HCT116 (cell line): Measurements from ENCODE around the gene PIP4K2B. TPM values are rescaled to one million over a fixed set of nuclear protein-coding genes. Genes with fewer than 3 reads are reported as not detected.

ENCODE experiments used
- ATAC-seq: fragments of 200-7000 bp; cut with Tn5 transposase; 2 replicates; pipeline ENCODE4 v1.9.1; 2020; ENCODE audit warnings: mild to moderate bottlenecking, moderate library complexity
- BruUV-seq: library from RNA; stranded (reverse); fragments of 400-500 nt; replicated peaks from 2 replicates; lab custom pipeline; 2021; lab: Mats Ljungman, UMichigan
- CTCF ChIA-PET: fragments of 300-600 bp; sonication (Branson Sonifier 250); formaldehyde crosslinking; loops from one replicate; lab custom pipeline; 2021; ENCODE audit warnings: antibody characterized with exemption; lab: Charles Lee
- POLR2A ChIA-PET: fragments of 300-600, 350-600 bp; sonication (Branson Sonifier 250); formaldehyde crosslinking; loops from one replicate; lab custom pipeline; 2021; ENCODE audit warnings: antibody characterized with exemption; lab: Charles Lee
- RAD21 ChIA-PET, 2 experiments: fragments of 300-600 bp; sonication (Branson Sonifier 250); formaldehyde crosslinking; loops; one replicate each; lab custom pipeline; 2023; ENCODE audit warnings: low total read pairs in 2 of 2; ENCODE audit not compliant: uncharacterized antibody in 2 of 2, unreplicated experiment in 2 of 2, low non-redundant PET in 1 of 2; lab: Charles Lee
- DNase-seq: peaks from one replicate; pipeline ENCODE4 v3.0.0-alpha.2; 2010; ENCODE audit warnings: low read depth, low spot score
- H2AFZ ChIP-seq: fragments of 200-600 bp; shearing (Covaris generic), sonication (generic); 2 replicates; pipeline ENCODE4 v1.6.1; 2017; ENCODE audit warnings: low read depth, mixed run types, mixed read lengths, antibody characterized with exemption, low read length; ENCODE audit not compliant: poor library complexity, severe bottlenecking
- H3K27ac ChIP-seq: 2 replicates; pipeline ENCODE4 v1.5.1; 2012; ENCODE audit warnings: low read depth, low read length
- H3K27me3 ChIP-seq: fragments of 200-600 bp; sonication (generic); 2 replicates; pipeline ENCODE4 v1.6.1; 2016; ENCODE audit warnings: mixed run types, low read length, mixed read lengths; ENCODE audit not compliant: insufficient read depth
- H3K36me3 ChIP-seq, 2 experiments: fragments of 200-500 bp in 1 of 2; fragments of 200-600 bp in 1 of 2; sonication (Bioruptor generic) in 1 of 2; sonication (generic) in 1 of 2; 2 replicates each; pipeline versions ENCODE4 v1.5.1 to v1.6.1; 2014 to 2016; ENCODE audit warnings: low read length in 2 of 2, inconsistent platforms in 1 of 2, mixed read lengths in 1 of 2, mixed run types in 1 of 2; ENCODE audit not compliant: insufficient read depth in 2 of 2, control insufficient read depth in 1 of 2
- H3K4me1 ChIP-seq, 2 experiments: fragments of 200-600 bp in 1 of 2; sonication (generic) in 1 of 2; 2 replicates each; pipeline versions ENCODE4 v1.5.1 to v1.6.1; 2012 to 2017; ENCODE audit warnings: low read length in 2 of 2, inconsistent platforms in 1 of 2, mild to moderate bottlenecking in 1 of 2, mixed read lengths in 1 of 2, mixed run types in 1 of 2, moderate library complexity in 1 of 2; ENCODE audit not compliant: insufficient read depth in 2 of 2, control insufficient read depth in 1 of 2
- H3K4me2 ChIP-seq: fragments of 200-600 bp; sonication (generic); 2 replicates; pipeline ENCODE4 v1.6.1; 2017; ENCODE audit warnings: mixed run types, low read length, mixed read lengths
- H3K4me3 ChIP-seq, 2 experiments: fragments of 200-600 bp in 1 of 2; sonication (generic) in 1 of 2; replicated peaks in 1 of 2; 2 replicates each; pipeline ENCODE4 v1.5.1; 2011 to 2016; ENCODE audit warnings: low read length in 2 of 2, control low read depth in 1 of 2, low read depth in 1 of 2, mild to moderate bottlenecking in 1 of 2, mixed read lengths in 1 of 2, mixed run types in 1 of 2
- H3K79me2 ChIP-seq: fragments of 200-600 bp; sonication (generic); 2 replicates; pipeline ENCODE4 v1.6.1; 2017; ENCODE audit warnings: mild to moderate bottlenecking, mixed run types, low read length, moderate library complexity, mixed read lengths; ENCODE audit not compliant: insufficient read depth
- H3K9ac ChIP-seq: fragments of 200-600 bp; sonication (generic); 2 replicates; pipeline ENCODE4 v1.6.1; 2016; ENCODE audit warnings: low read length, mixed read lengths
- H3K9me2 ChIP-seq: fragments of 200-600 bp; sonication (generic), shearing (Covaris generic); 2 replicates; pipeline ENCODE4 v1.6.1; 2017; ENCODE audit warnings: mixed run types, mild to moderate bottlenecking, moderate library complexity; ENCODE audit not compliant: insufficient read depth
- H3K9me3 ChIP-seq, 2 experiments: fragments of 200-500 bp in 1 of 2; fragments of 200-600 bp in 1 of 2; sonication (Bioruptor generic) in 1 of 2; sonication (generic) in 1 of 2; 2 replicates each; pipeline ENCODE4 v1.6.1; 2014 to 2017; ENCODE audit warnings: low read length in 2 of 2, mixed read lengths in 2 of 2, inconsistent platforms in 1 of 2, low read depth in 1 of 2, mild to moderate bottlenecking in 1 of 2, mixed run types in 1 of 2, moderate library complexity in 1 of 2; ENCODE audit not compliant: control insufficient read depth in 1 of 2, insufficient read depth in 1 of 2
- H4K20me1 ChIP-seq: fragments of 200-600 bp; sonication (generic), shearing (Covaris generic); 2 replicates; pipeline ENCODE4 v1.6.1; 2017; ENCODE audit warnings: mixed run types, mild to moderate bottlenecking, moderate library complexity; ENCODE audit not compliant: insufficient read depth
- CBX3 ChIP-seq: IDR thresholded peaks from 2 replicates; pipeline ENCODE4 v1.6.1; 2012; ENCODE audit warnings: low read depth
- CEBPB ChIP-seq: IDR thresholded peaks from 2 replicates; pipeline ENCODE4 v1.6.1; 2012; ENCODE audit warnings: low read depth
- EZH2 ChIP-seq: fragments of 200-600 bp; sonication (generic); IDR thresholded peaks from 2 replicates; pipeline ENCODE4 v1.6.1; 2017; ENCODE audit warnings: antibody characterized with exemption, mixed run types
- EZH2phosphoT487 ChIP-seq: fragments of 200-600 bp; IDR thresholded peaks from 2 replicates; pipeline ENCODE4 v1.6.1; 2018; ENCODE audit warnings: antibody characterized with exemption, borderline replicate concordance
- FOSL1 ChIP-seq: IDR thresholded peaks from 2 replicates; pipeline ENCODE4 v1.6.1; 2012; ENCODE audit warnings: low read depth
- POLR2A ChIP-seq: IDR thresholded peaks from 2 replicates; pipeline ENCODE4 v1.7.0; 2011; ENCODE audit warnings: borderline replicate concordance; ENCODE audit not compliant: insufficient read depth, insufficient read length; ENCODE audit errors: extremely low read depth
- REST ChIP-seq: IDR thresholded peaks from 2 replicates; pipeline ENCODE4 v1.6.1; 2012; ENCODE audit warnings: low read depth
- SP1 ChIP-seq: IDR thresholded peaks from 2 replicates; pipeline ENCODE4 v1.6.1; 2012; ENCODE audit warnings: low read depth
- SRF ChIP-seq: IDR thresholded peaks from 2 replicates; pipeline ENCODE4 v1.6.1; 2012; ENCODE audit warnings: low read depth
- TCF7L2 ChIP-seq: IDR thresholded peaks from 2 replicates; pipeline ENCODE4 v1.7.0; 2011; ENCODE audit warnings: borderline replicate concordance, inconsistent platforms; ENCODE audit not compliant: insufficient read depth, insufficient read length; ENCODE audit errors: extremely low read depth
- YY1 ChIP-seq: IDR thresholded peaks from 2 replicates; pipeline ENCODE4 v1.6.1; 2011; ENCODE audit warnings: low read length, low read depth, moderate library complexity, mild to moderate bottlenecking; ENCODE audit not compliant: insufficient replicate concordance; ENCODE audit errors: extremely low read depth
- ZFX ChIP-seq: fragments of 450-650 bp; IDR thresholded peaks from 2 replicates; pipeline ENCODE4 v1.6.1; 2017
- ZNF274 ChIP-seq: fragments of 200-500 bp; sonication (Bioruptor generic); IDR thresholded peaks from 2 replicates; pipeline ENCODE4 v1.6.1; 2014; ENCODE audit warnings: mild to moderate bottlenecking, low read depth, low read length, inconsistent platforms
- intact Hi-C: fragments of 100-400 bp; cut with micrococcal nuclease; formaldehyde crosslinking; loops from 2 replicates; pipeline ENCODE4 v1.10.0; 2022
- total RNA-seq: library from RNA; stranded (reverse); gene quantifications from one replicate; pipeline ENCODE4 v1.2.1, GENCODE V29; 2021; ENCODE audit not compliant: unreplicated experiment
- TF ChIP-seq, protein P1 (sequence below): IDR thresholded peaks from 2 replicates; pipeline ENCODE4 v1.6.1; 2012
- TF ChIP-seq, protein P2 (sequence below): IDR thresholded peaks from 2 replicates; pipeline ENCODE4 v1.6.1; 2012

The PIP4K2B gene
- total RNA-seq, 1 experiment from 2014 or later = 40.3 TPM

DNA sequence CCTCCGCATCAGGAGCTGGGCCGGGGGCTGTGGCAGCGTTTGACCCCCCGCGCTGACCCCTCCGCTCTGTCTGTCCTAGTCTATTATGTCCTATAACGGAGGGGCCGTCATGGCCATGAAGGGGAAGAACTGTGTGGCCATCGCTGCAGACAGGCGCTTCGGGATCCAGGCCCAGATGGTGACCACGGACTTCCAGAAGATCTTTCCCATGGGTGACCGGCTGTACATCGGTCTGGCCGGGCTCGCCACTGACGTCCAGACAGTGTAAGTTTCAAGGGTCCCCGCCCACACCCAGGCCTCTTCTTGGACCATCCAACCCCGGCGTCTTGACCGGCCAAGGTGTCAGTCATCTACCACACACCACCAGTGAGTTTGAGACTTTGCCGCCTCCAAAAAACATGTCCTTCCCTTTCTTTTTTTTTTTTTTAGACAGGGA, 46.3 kb downstream of the PIP4K2B start:
- Histone ChIP-seq H3K4me1 (peaks cover 18 to 46% of the 10 kb centered on the region in 2 experiments), H3K79me2 (peaks cover 66% of the 10 kb centered on the region), H4K20me1 (no peaks in the 10 kb centered on the region), H3K36me3 (peaks cover 22 to 33% of the 10 kb centered on the region in 2 experiments), H3K4me3 (peak overlapping the region; percentile 99 to 100), H3K9me3 (no peaks in the 10 kb centered on the region), H2AFZ (no peak overlapping the region), H3K27ac (peak overlapping the region; percentile 100), H3K9ac (peak overlapping the region; percentile 93), H3K4me2 (peak overlapping the region; percentile 94), H3K9me2 (no peaks in the 10 kb centered on the region), H3K27me3 (no peaks in the 10 kb centered on the region)
- ATAC-seq = no peak
- POLR2A ChIA-PET = interaction anchor here (0.7 to 2.1 kb wide), 2 partner anchors 12 to 109 kb away, joined by 3 to 4 read pairs; no protein-coding TSS in a partner anchor
- peak; percentile 25; the same call in 1 of the 2 replicates for TF ChIP-seq ZFX
- no peak for TF ChIP-seq FOSL1
- TF ChIP-seq ZNF274 = no peak
- no peak for TF ChIP-seq SRF
- TF ChIP-seq POLR2A = no peak
- no peak for TF ChIP-seq CEBPB
- TF ChIP-seq TCF7L2 = no peak
- no peak for DNase-seq
- CTCF ChIA-PET = no interaction called here
- RAD21 ChIA-PET = no interaction called here
- intact Hi-C loops = loop anchor here (5.0 kb wide), 4 partner anchors 44 to 114 kb away; partner anchors contain the start of genes PIP4K2B and RPL23
- BruUV-seq = TSS peak; percentile 72

DNA sequence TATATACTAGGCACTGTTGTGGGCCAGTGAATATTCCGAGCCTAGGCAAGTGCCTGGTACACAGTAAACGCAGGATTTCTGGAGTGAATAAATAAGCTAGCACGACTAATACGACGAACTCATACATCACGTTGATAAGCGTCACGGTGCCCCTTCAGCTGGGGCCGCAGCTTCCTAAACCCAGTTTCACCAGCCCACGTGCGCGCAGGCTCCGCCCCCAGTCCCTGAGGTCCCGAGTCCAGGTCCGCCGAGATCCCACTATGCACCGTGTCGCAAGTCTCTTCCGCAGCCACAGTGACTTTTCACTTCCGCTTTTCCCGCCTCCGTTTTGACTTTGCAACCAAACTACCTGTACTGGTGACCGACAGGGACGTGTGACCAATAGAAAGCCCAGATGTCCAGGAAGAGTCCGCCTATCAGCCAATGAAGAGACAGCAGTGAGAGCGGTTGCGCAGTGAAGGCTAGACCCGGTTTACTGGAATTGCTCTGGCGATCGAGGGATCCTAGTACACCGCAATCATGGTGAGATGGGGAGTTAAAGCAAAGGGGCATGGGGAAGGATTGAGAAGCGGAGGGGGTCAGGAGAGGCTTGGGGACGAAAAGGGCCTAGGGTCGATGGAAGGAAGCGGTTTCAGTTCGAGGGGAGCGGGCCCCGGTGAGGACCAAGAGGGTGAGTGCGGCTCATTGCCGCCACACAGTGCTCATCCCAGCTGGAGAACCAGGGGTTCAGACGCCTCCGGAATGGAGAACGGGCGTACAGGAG, 46.9 kb downstream of the PIP4K2B start, which contains the start of gene PSMB3:
TSS of gene PSMB3 (plus strand) at position 434 of the 763 bp plus-strand sequence. CDS start at position 520, 86 bp downstream.
- Histone ChIP-seq H4K20me1 (no peaks in the 10 kb centered on the region), H3K4me3 (peak within 1 kb of the TSS; percentile 99 to 100), H3K9ac (peak within 1 kb of the TSS; percentile 93), H3K27ac (peak within 1 kb of the TSS; percentile 100), H3K4me2 (peak within 1 kb of the TSS; percentile 94), H3K9me2 (no peaks in the 10 kb centered on the region), H3K4me1 (peaks cover 18 to 46% of the 10 kb centered on the region in 2 experiments), H3K27me3 (no peaks in the 10 kb centered on the region), H3K36me3 (peaks cover 18 to 29% of the 10 kb centered on the region in 2 experiments), H3K79me2 (peaks cover 66% of the 10 kb centered on the region), H3K9me3 (no peaks in the 10 kb centered on the region), H2AFZ (no peak within 1 kb of the TSS)
- BruUV-seq = no TSS peak
- ChIA-PET POLR2A (interaction anchor here (0.9 to 2.2 kb wide), 6 partner anchors 44 to 448 kb away, joined by 3 to 6 read pairs (median 4); partner anchors contain the start of genes RPL19 and RPL23), CTCF (interaction anchor here (0.9 to 2.1 kb wide), 2 partner anchors 17 to 21 kb away, joined by 3 to 11 read pairs; no protein-coding TSS in a partner anchor), RAD21 (interaction anchor here in 1 of 2 experiments (0.6 kb wide), 1 partner anchor 116 kb away, joined by 3 read pairs; no protein-coding TSS in a partner anchor)
- ATAC-seq (peak; percentile 77), DNase-seq (peak; percentile 100)
- intact Hi-C loops = loop anchor here (5.0 kb wide), 4 partner anchors 45 to 115 kb away; partner anchors contain the start of genes PIP4K2B and RPL23
- TF ChIP-seq SRF (no peak), CEBPB (no peak; the same call in 1 of the 2 replicates), EZH2phosphoT487 (no peak), SP1 (peak; percentile 100), REST (no peak), CBX3 (no peak), EZH2 (no peak), YY1 (peak; percentile 81)
- TF ChIP-seq, protein P1, sequence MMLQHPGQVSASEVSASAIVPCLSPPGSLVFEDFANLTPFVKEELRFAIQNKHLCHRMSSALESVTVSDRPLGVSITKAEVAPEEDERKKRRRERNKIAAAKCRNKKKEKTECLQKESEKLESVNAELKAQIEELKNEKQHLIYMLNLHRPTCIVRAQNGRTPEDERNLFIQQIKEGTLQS = no peak
- TF ChIP-seq, protein P2, sequence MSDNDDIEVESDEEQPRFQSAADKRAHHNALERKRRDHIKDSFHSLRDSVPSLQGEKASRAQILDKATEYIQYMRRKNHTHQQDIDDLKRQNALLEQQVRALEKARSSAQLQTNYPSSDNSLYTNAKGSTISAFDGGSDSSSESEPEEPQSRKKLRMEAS = peak; percentile 99
